ENCODE data around the gene SIGLEC5.

Gene SIGLEC5

DNA sequence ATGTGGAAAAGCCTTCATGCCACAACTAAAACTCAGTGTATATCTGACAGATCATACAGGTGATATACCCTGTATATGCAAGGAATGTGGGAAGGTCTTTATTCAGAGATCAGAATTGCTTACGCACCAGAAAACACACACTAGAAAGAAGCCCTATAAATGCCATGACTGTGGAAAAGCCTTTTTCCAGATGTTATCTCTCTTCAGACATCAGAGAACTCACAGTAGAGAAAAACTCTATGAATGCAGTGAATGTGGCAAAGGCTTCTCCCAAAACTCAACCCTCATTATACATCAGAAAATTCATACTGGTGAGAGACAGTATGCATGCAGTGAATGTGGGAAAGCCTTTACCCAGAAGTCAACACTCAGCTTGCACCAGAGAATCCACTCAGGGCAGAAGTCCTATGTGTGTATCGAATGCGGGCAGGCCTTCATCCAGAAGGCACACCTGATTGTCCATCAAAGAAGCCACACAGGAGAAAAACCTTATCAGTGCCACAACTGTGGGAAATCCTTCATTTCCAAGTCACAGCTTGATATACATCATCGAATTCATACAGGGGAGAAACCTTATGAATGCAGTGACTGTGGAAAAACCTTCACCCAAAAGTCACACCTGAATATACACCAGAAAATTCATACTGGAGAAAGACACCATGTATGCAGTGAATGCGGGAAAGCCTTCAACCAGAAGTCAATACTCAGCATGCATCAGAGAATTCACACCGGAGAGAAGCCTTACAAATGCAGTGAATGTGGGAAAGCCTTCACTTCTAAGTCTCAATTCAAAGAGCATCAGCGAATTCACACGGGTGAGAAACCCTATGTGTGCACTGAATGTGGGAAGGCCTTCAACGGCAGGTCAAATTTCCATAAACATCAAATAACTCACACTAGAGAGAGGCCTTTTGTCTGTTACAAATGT, 42.7 kb downstream of the SIGLEC5 start:
- DNase-seq (ENCODE audit: low read depth), result no peak

DNA sequence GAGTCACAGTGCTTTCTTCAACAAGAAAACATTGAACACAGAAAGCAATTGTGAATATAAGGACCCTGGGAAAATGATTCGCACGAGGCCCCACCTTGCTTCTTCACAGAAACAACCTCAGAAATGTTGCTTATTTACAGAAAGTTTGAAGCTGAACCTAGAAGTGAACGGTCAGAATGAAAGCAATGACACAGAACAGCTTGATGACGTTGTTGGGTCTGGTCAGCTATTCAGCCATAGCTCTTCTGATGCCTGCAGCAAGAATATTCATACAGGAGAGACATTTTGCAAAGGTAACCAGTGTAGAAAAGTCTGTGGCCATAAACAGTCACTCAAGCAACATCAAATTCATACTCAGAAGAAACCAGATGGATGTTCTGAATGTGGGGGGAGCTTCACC, 43.4 kb downstream of the SIGLEC5 start:
- DNase-seq (ENCODE audit: low read depth), result no peak

DNA sequence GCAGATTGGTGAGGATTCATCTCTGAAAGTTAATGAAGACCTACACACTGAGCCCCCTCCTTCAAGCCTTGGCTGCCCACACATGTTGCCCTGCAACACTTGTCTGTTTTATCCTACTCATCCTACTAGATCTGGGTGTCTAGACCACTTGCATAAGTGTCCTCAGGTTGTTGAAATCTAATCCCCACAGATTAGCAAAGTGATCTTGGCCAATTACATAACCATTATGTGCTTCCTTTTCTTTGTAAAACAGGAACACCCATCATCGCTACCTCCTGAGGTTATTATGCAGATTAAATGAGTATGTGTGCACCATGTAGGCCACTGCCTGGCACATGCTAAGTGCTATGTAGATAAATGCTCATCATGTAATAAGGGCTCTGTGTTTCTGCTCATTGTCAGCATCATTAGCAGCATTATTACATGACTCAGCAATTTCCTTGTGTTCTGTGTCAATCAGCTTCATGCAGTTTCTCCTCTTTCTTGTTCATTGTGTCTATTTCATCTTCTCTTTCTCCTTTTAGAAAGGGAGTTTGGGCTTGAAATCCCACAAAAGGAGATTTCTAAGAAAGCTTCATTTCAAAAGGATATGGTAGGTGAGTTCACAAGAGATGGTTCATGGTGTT, 44.0 kb downstream of the SIGLEC5 start:
- DNase-seq (ENCODE audit: low read depth), result no peak

DNA sequence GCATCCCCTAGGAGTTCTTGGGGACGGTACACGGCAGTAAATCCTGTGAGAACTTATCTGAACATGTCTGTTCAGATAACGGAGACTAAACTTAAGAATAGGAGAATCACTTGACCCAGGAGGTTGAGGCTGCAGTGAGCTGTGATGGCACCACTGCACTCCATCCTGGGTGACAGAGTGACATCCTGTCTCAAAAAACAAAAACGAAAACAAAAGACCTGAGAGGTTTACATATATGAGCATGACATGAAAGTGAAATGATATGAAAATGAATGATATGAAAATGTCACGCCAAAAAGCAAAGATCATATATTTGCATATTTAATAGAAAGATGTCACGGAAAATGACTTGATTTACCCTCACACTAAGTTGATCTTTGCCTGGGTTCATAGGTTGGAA, 53.4 kb downstream of the SIGLEC5 start:
- DNase-seq (ENCODE audit: low read depth), result no peak

DNA sequence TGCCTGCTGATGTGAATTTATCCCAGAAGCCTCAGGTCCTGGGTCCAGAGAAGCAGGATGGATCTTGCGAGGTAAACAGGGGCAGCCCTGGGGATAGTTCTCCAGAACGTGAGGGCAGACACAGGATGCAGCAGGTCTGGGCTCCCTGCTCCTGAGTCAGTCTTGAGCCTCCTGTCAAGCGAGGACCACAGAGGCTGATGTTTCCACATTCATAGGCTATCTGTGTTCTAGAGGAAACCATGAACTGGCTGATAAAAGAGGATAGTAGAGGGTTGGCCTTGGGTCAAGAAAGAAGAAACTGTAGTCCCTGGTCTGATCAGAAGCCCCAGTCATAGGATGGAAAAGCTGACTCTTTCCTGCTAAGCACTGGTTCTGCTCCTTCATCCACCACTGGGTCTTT, 56.9 kb downstream of the SIGLEC5 start:
- DNase-seq (ENCODE audit: low read depth), result no peak

DNA sequence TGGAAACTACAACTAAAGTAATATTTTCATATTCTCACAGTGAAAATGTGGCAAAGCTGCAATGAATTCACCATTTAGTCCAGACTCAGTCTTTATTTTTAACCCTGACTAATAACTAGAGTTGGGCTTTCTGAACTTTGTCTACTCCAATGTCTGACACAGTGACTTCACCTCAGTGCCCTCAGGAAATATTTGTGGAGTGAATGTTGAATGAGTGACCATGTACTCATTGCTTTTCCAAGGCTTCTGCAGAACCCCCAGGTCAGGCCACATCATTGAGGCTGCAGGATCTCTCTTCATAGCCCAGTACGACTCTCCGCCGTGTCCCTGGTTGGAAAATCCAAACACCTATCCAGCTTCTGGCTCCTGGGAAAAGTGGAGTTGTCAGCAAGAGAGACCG, 57.3 kb downstream of the SIGLEC5 start:
- peak; percentile 91 for DNase-seq (ENCODE audit: low read depth)

DNA sequence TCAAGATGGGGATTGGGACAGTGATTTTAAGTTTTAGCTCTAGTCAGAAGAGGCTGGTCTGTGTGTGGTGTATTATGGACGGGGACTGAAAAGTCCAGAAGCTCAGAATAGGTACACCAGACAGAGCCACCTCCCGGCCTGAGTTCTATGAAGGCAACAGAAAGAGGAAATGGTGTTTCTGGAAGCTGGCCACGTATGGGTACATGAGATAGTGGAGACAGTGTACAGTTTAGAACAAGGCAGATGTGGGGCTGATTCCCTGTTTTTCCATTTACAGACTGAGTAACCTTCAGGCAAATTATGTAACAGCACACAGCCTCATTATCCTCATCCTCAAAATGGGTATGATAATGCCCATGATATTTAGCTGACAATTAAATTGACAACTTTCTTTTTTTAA, 57.8 kb downstream of the SIGLEC5 start:
- DNase-seq (ENCODE audit: low read depth), result peak; percentile 25

DNA sequence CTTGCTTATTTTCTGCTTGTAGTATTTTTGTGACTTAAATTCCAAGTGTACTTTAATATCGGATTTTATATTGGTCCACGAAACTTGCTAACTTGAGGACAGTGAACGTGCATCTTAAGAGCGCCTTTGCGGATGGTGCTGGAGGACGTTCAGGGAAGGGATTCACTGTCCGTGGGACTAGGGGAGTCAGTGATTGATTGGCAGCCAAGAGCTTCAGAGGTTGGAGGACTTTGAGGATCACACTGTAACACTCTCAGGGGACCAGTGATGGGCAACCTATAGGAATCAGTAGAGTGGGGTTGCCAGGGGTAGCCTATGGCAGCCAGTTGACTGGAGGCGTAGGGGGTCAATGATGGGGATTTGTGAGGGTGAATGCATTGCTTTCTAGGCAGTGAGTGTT, 58.6 kb downstream of the SIGLEC5 start:
- DNase-seq (ENCODE audit: low read depth), result peak; percentile 13

DNA sequence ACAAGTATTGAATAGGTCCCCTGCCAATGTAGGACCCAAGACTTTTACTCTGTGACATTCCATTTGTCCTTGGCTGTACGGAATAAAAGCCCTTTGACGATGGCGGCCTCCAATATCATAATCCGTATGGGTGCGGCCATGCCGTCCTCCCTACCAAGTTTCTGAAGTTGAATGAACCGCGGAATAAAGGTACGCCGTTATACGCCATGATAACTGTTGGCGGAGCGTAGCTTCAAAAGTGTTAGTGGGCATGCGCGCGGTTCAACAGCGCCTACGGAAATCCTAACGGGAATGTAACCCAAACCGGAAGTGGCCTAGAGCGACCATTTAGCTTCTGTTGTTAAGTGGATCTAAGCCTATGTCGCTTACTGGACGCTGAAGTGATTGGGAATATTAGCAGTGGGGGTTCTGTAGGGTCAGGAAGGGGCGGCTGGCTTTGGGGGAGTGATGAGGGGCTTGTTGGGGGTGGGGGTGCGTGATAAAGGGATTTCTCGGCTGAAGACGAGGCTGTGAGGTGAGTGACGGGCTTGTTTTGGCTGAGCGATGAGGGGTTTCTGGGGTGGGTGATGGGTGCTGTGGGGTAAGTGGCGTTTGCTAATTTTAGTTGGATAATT, 59.1 kb downstream of the SIGLEC5 start, which contains the start of gene ZNF175:
ZNF175 (plus strand) TSS at position 322 of the 614 bp plus-strand sequence. CDS start 2,047 bp downstream, outside the sequence.
- DNase-seq (ENCODE audit: low read depth), result peak; percentile 98

DNA sequence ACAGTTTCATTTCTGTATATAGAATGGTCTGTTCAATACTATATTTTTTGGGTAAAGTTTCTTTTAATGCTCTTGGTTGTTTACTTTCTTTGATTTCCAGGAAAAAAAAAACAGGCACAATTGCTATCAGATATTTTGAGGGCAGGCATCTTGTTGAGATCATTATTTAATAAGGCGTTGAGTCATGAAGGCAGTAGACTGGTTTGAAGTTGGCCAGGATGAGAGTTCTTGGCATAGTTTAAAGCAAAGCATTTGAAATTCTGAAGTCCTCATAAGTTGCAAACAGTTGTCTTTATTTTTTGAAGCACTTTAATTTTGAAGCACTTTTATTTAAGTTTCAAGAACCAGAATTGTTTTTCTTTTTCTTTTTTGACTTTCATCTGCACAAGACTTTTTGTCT, 61.7 kb downstream of the SIGLEC5 start:
- DNase-seq (ENCODE audit: low read depth), result no peak

DNA sequence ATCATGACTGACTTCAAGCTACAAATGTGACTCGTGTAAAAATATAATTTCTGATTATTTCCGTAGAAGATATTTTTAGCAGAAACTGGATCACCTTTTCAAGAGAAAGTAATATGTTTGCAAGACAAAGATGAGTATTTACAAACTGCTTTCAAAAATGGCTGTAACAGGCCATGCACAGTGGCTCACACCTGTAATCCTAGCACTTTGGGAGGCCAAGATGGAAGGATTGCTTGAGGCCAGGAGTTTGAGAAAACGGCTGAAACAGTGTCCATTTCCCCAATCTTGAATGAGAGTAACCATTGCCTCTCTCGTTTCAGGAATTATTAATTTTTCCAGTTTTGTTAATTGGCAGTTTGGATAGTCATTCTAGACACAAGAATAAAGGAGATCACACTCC, 62.6 kb downstream of the SIGLEC5 start:
- no peak for DNase-seq (ENCODE audit: low read depth)

DNA sequence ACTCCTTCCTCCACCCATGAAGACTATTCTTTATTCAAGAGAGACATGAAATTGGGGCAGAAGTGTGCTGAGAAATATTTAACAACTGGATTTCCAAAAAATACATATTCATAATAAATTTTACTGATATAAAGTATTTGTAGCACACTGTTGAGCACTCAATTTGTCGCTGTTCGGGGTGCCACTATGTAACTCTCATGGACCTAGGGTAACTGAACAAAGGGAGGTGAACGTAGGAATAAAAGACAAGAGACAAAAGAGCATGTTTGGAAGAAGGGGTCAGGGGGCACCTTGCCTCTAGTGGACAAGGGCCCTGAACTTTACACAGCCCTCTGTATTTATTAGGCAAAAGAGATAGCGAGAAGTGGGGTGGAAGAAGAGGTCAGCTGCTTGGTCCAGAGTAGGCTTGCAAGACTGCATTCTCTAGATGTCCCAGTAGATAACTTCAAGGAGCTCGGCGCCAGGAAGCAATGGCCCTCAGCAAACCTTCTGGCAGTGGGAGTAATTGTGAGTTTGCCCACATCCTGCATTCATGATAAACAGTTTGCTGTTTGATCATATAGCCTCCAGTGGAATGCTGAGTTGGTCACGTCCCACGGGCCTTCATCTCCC, 63.6 kb downstream of the SIGLEC5 start:
- DNase-seq (ENCODE audit: low read depth), result peak; percentile 10

DNA sequence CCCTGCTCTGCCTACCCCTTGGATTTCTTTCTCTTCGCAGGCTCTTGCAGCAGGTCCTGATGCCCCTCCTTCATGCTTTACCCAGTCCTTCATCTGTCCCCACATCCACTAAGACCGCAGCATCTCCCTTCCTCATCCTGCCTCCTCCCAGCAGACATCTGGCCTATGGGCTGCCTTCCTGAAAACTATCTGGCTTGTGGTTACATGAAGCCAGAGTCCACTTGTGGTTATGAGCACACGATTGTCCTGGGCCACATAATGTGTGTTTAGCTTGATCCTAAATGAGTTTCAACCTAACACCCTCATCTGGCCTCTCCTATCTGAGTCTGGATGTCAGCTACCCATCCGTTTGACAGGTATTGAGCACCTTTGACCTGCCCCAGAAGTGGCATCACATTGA, 64.6 kb downstream of the SIGLEC5 start:
- no peak for DNase-seq (ENCODE audit: low read depth)

DNA sequence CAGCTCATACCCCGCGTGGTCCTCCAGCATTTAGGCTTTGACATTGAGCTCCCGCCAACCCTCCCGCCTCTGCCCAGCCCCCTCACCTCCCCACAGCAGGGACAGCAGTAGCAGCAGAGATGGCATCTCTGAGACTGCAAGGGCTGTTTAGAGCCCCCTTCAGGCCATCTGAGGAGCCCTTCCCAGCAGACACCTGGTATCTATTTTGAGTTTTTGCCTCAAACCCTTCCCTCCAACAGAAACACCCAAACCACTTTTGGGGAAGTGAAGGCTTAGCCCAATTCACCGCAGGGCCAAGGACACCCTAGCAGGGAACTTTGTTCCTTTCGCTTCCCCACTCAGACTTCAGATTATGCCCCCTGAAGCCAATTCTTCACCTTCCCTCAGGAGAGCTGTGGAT, 65.4 kb downstream of the SIGLEC5 start:
- no peak for DNase-seq (ENCODE audit: low read depth)

Measured in EH (cell line).